ENCODE data around the gene HIF3A.

DNA sequence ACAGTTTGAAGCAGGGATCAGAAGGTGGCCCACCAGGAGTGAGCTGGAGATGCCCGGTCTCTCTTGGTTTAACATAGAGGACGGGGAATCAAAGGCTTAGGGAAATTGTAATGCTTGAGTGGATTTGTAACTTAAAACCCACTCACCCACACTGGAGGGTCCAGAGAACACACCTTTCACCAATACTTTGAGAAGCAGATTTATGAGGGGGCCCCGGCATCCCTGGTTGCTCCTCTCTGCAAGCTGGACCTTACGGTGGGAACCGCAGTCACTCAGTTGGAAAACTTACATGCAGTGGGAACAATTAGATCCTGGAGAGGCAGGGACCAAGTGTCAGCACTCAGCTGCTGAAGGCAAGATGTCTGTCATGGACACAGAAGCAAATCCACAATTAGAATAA, 70.6 kb downstream of the HIF3A start:
- TF ChIP-seq EZH2phosphoT487 (IDR thresholded peaks at IDR 0.05) (no peak), CTCF (IDR thresholded peaks at IDR 0.05) (no peak), EZH2 (IDR thresholded peaks at IDR 0.05) (no peak)

All from neural progenitor cell (in vitro differentiated cells).